Left lung (tissue), 10 donors: ENCODE data around the gene SLC36A2. TPM values are rescaled to one million over a fixed set of nuclear protein-coding genes. Genes with fewer than 3 reads are reported as not detected.
A peak's percentile ranks its signal among the peaks of the same experiment; 100 is the strongest.

Experiments
- ATAC-seq: fragments of 200-7000 bp; cut with Tn5 transposase; one replicate; pipeline ENCODE4 v1.9.1; 2020; ENCODE audit warnings: moderate library complexity
- DNase-seq, 4 donors: peaks; one replicate each; pipeline ENCODE4 v3.0.0-alpha.2; 2013 to 2020
- H3K27ac ChIP-seq, 2 donors: fragments of 200-600 bp; sonication (generic) in 1 of 2; one replicate each; pipeline versions ENCODE4 v1.5.0 to v1.8.0; 2020 to 2021
- H3K27me3 ChIP-seq, 2 donors: fragments of 200-600 bp; sonication (generic) in 1 of 2; one replicate each; pipeline versions ENCODE4 v1.5.0 to v1.8.0; 2020 to 2021
- H3K36me3 ChIP-seq, 2 donors: fragments of 200-600 bp; sonication (generic) in 1 of 2; one replicate each; pipeline versions ENCODE4 v1.5.0 to v1.8.0; 2020 to 2021
- H3K4me1 ChIP-seq, 2 donors: fragments of 200-600 bp; one replicate each; pipeline ENCODE4 v1.8.0; 2021
- H3K4me3 ChIP-seq, 2 donors: fragments of 200-600 bp; sonication (generic) in 1 of 2; one replicate each; pipeline versions ENCODE4 v1.5.0 to v1.8.0; 2020 to 2021; ENCODE audit warnings: mild to moderate bottlenecking in 1 of 2
- H3K9me3 ChIP-seq, 2 donors: fragments of 200-600 bp; sonication (generic) in 1 of 2; one replicate each; pipeline versions ENCODE4 v1.5.0 to v1.8.0; 2020 to 2021
- CTCF ChIP-seq, 2 donors: fragments of 200-600 bp; sonication (generic) in 1 of 2; IDR thresholded peaks; one replicate each; pipeline versions ENCODE4 v1.5.0 to v1.8.0; 2021; ENCODE audit warnings: antibody characterized with exemption in 2 of 2
- intact Hi-C, 2 donors: fragments of 100-400 bp; cut with DNase I; formaldehyde crosslinking; loops; one replicate each; pipeline versions ENCODE4 v1.11.2 to v1.14.2; 2022
- polyA plus RNA-seq, 6 donors: library from polyadenylated mRNA; unstranded; fragments of 120-200 nt; gene quantifications; one replicate each; pipeline ENCODE4 v1.2.1, GENCODE V29; 2013; ENCODE audit not compliant: insufficient read length in 6 of 6
- total RNA-seq, 2 donors: library from RNA; stranded (reverse); fragmentation: NEBNext Ultra II Directional; extraction: Animal tissue kit (Norgen Biotek cat#: 25700); gene quantifications; one replicate each; pipeline ENCODE4 v1.2.1, GENCODE V29; 2021
- donor health status: DM: no; HTN: yes; CAD: no.
- donor health status: DM: no; HTN: no; CAD: no.

SLC36A2 gene
- total and polyA plus RNA-seq, 8 donors: 0.08 to 0.18 (median 0.11) TPM; not detected in 3

DNA sequence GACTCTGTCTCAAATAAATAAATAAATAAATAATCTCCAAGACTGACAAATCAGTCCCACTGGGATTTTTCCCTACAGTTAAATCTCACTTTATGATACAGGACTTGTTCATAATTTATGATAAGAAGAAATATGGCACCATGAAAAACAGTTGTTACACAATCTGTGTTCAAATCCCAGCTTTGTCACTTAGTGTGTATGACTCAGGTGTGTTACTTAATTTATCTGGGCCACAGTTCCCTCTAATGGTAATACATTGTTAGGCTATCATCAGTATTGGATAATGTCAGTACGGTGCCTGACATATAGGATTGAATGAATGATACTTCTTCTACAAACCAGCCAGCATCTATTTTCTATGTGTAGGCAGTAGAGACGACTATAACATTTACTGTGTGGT lies 66.9 kb downstream of the SLC36A2 start:
- no peaks in the 10 kb centered on the region for H3K36me3 ChIP-seq
- no peak overlapping the region for H3K4me3 ChIP-seq
- H3K4me1 ChIP-seq: no peaks in the 10 kb centered on the region
- DNase-seq: no peak
- no peak overlapping the region for H3K27ac ChIP-seq
- no peak for ATAC-seq
- H3K27me3 ChIP-seq: no peaks in the 10 kb centered on the region
- H3K9me3 ChIP-seq: no peaks in the 10 kb centered on the region
- TF ChIP-seq CTCF (IDR thresholded peaks at IDR 0.05): no peak
- intact Hi-C loops: no loop called here

GRCh38 chr5:151278845-151279244 lies 68.5 kb downstream of the SLC36A2 start:
- intact Hi-C loops: no loop called here

DNA sequence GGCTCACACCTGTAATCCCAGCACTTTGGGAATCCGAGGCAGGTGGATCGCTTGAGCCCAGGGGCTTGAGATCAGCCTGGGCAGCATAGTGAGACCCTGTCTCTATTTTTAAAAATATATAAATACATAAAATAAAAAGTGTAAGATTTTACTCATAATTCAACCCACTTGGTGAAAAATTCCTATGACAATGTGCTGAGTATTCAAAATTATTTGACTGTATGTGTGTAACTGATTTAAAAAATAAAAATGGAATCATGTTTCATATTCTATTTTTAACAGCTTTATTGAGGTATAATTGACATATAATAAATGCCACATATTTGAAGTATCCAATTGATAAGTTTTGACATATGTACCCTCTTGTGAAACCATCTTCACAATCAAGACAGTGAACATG lies 71.6 kb downstream of the SLC36A2 start:
- Histone ChIP-seq H3K36me3 (no peaks in the 10 kb centered on the region), H3K27me3 (no peaks in the 10 kb centered on the region), H3K4me3 (no peak overlapping the region), H3K4me1 (no peaks in the 10 kb centered on the region), H3K27ac (no peak overlapping the region), H3K9me3 (no peaks in the 10 kb centered on the region)
- intact Hi-C loops: no loop called here
- TF ChIP-seq CTCF (IDR thresholded peaks at IDR 0.05): no peak
- ATAC-seq: no peak
- no peak for DNase-seq

More at GRCh38 chr5:151278845-151279244, 68.5 kb downstream of the SLC36A2 start:
- ATAC-seq (peak; percentile 69), DNase-seq (no peak)
- no peaks in the 10 kb centered on the region for H3K27me3 ChIP-seq
- no peaks in the 10 kb centered on the region for H3K9me3 ChIP-seq
- no peaks in the 10 kb centered on the region for H3K4me1 ChIP-seq
- H3K36me3 ChIP-seq: no peaks in the 10 kb centered on the region
- TF ChIP-seq CTCF (IDR thresholded peaks at IDR 0.05): no peak
- H3K27ac ChIP-seq: no peak overlapping the region
- no peak overlapping the region for H3K4me3 ChIP-seq

- Histone ChIP-seq H3K4me3 (no peak overlapping the region), H3K27ac (no peak overlapping the region), H3K36me3 (peaks cover 0 to 4% of the 10 kb centered on the region in 2 donors), H3K4me1 (no peaks in the 10 kb centered on the region), H3K27me3 (no peaks in the 10 kb centered on the region), H3K9me3 (no peaks in the 10 kb centered on the region)
- no peak for TF ChIP-seq CTCF (IDR thresholded peaks at IDR 0.05)
- peak in 1 of 4 donors; percentile 13 for DNase-seq
- intact Hi-C loops: no loop called here
- peak; percentile 72 for ATAC-seq
Observed at GRCh38 chr5:151274666-151275065, 72.7 kb downstream of the SLC36A2 start.

- ATAC-seq: no peak
- Histone ChIP-seq H3K27ac (no peak overlapping the region), H3K36me3 (peaks cover 0 to 35% of the 10 kb centered on the region in 2 donors), H3K9me3 (no peaks in the 10 kb centered on the region), H3K4me1 (no peaks in the 10 kb centered on the region), H3K27me3 (no peaks in the 10 kb centered on the region), H3K4me3 (no peak overlapping the region)
- TF ChIP-seq CTCF (IDR thresholded peaks at IDR 0.05): no peak
- intact Hi-C loops: no loop called here
- no peak for DNase-seq
Observed at GRCh38 chr5:151271336-151271735, 76.0 kb downstream of the SLC36A2 start.
